ENCODE results near the gene RRN3.
"Not testable (repeated sequence)": the region's sequence is repeated elsewhere in the genome, so short reads cannot be mapped to it uniquely, and the experiment has no call there.

Gene RRN3

GRCh38 chr16:15093955-15094827 is at the start of gene RRN3:
Gene RRN3, minus strand, starts transcription at chr16:15094272. Its CDS starts 39 bp downstream, at chr16:15094233.
- DNase-seq = peak; percentile 69

- DNase-seq = not testable (repeated sequence)
These were observed 49.6 kb upstream of the RRN3 start for GRCh38 chr16:15143601-15144091.

GRCh38 chr16:15142891-15143600 is 49.0 kb upstream of the RRN3 start:
- not testable (repeated sequence) for DNase-seq

GRCh38 chr16:15142107-15142890 is 48.2 kb upstream of the RRN3 start:
- not testable (repeated sequence) for DNase-seq

GRCh38 chr16:15141586-15141985 is 47.5 kb upstream of the RRN3 start:
- no peak for DNase-seq

- not testable (repeated sequence) for DNase-seq
These were observed 46.6 kb upstream of the RRN3 start for GRCh38 chr16:15140444-15141365.

GRCh38 chr16:15137514-15137913 is 43.4 kb upstream of the RRN3 start:
- not testable (repeated sequence) for DNase-seq

- not testable (repeated sequence) for DNase-seq
These were observed 41.6 kb upstream of the RRN3 start for GRCh38 chr16:15135483-15136360.

GRCh38 chr16:15134752-15135482 is 40.8 kb upstream of the RRN3 start:
- DNase-seq = not testable (repeated sequence)

- DNase-seq = not testable (repeated sequence)
These were observed 39.5 kb upstream of the RRN3 start for GRCh38 chr16:15133554-15133953.

GRCh38 chr16:15132719-15133428 is 38.8 kb upstream of the RRN3 start:
- DNase-seq = not testable (repeated sequence)

GRCh38 chr16:15130943-15131700 is 37.0 kb upstream of the RRN3 start:
- not testable (repeated sequence) for DNase-seq

GRCh38 chr16:15130256-15130932 is 36.3 kb upstream of the RRN3 start:
- not testable (repeated sequence) for DNase-seq

GRCh38 chr16:15127641-15128425 is 33.8 kb upstream of the RRN3 start:
- not testable (repeated sequence) for DNase-seq

GRCh38 chr16:15100372-15100987 is 6.4 kb upstream of the RRN3 start:
- not testable (repeated sequence) for DNase-seq

- not testable (repeated sequence) for DNase-seq
These were observed 5.4 kb upstream of the RRN3 start for GRCh38 chr16:15099366-15099909.

Data from NCI-H748 treated with DMSO at 0.1 percent for 48 hours (cell line).